MG63 (cell line): ENCODE measurements around the gene TGIF2. TPM values are rescaled to one million over a fixed set of nuclear protein-coding genes. Genes with fewer than 3 reads are reported as not detected.
"Not testable (repeated sequence)": the region's sequence is repeated elsewhere in the genome, so short reads cannot be mapped to it uniquely, and the experiment has no call there.

Source experiments
- DNase-seq: peaks from one replicate; pipeline ENCODE4 v3.0.0-alpha.2; 2020
- H3K27me3 ChIP-seq: fragments of 250-450 bp; sonication (Bioruptor Pico); 2 replicates; pipeline ENCODE4 v1.5.1; 2020; ENCODE audit warnings: mild to moderate bottlenecking, moderate library complexity
- H3K36me3 ChIP-seq: fragments of 250-450 bp; sonication (Bioruptor Pico); 2 replicates; pipeline ENCODE4 v1.5.1; 2020; ENCODE audit warnings: mild to moderate bottlenecking, moderate library complexity
- H3K4me3 ChIP-seq: fragments of 250-450 bp; sonication (Bioruptor Pico); 2 replicates; pipeline ENCODE4 v1.5.1; 2020; ENCODE audit warnings: mild to moderate bottlenecking, moderate library complexity
- H3K9me3 ChIP-seq: fragments of 250-450 bp; sonication (Bioruptor Pico); 2 replicates; pipeline ENCODE4 v1.5.1; 2020; ENCODE audit warnings: mild to moderate bottlenecking, moderate library complexity
- total RNA-seq: library from RNA; depleted of rRNA; stranded (reverse); fragments of >200 nt; shearing (Covaris generic); gene quantifications from 2 replicates; pipeline ENCODE4 v1.2.3, GENCODE V29; 2014; ENCODE audit warnings: low replicate concordance

The TGIF2 gene
- total RNA-seq, 1 experiment from 2014 or later: 16.3 TPM

DNA sequence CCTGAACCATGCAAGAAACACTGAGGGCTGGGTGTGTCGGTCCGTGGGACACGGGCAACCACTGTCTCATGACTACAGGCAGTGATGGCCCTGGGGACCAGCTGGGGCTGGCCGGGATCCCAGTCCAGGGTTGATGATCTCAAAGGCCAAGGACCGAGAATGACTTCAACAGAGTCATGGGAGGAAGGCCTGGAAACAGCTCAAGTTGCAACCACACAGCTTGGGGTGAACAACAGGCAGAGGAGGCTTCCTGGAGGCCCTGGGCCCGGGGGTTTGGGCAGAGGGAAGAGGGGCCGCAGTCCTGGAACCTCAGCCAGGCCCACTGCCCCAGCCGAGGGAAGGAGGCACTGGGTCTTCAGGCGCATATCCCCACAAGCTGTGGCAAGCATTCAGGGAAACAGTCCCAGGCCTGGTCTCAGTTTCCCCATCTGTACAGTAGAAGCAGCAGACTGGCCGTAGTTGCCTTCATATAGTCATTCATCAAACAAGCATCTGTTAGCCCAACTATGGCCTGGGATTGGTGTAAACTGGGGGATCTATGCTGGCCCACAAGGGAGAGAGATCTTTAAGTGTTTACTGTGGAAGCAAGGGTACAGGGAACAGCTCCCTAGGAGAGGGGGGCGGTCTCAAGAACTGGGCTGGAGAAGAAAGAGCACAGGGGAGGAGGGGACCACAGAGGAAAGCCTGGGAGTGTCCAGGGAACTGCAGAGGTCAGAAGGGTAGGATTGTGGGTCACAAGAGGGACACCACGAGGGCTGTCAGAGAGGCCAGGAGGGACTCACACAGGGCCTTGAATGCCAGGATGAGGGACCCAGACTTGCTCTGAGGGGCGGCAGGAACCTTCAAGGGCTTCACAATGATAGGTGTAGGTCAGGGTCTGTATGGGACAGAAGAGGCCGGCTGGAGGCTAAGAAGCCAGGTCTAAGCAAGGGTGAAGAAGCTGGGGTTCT lies 29.9 kb upstream of the TGIF2 start:
- Histone ChIP-seq H3K36me3 (no peaks in the 10 kb centered on the region), H3K27me3 (no peaks in the 10 kb centered on the region), H3K9me3 (no peaks in the 10 kb centered on the region), H3K4me3 (no peak overlapping the region)
- peak; percentile 65 for DNase-seq

DNA sequence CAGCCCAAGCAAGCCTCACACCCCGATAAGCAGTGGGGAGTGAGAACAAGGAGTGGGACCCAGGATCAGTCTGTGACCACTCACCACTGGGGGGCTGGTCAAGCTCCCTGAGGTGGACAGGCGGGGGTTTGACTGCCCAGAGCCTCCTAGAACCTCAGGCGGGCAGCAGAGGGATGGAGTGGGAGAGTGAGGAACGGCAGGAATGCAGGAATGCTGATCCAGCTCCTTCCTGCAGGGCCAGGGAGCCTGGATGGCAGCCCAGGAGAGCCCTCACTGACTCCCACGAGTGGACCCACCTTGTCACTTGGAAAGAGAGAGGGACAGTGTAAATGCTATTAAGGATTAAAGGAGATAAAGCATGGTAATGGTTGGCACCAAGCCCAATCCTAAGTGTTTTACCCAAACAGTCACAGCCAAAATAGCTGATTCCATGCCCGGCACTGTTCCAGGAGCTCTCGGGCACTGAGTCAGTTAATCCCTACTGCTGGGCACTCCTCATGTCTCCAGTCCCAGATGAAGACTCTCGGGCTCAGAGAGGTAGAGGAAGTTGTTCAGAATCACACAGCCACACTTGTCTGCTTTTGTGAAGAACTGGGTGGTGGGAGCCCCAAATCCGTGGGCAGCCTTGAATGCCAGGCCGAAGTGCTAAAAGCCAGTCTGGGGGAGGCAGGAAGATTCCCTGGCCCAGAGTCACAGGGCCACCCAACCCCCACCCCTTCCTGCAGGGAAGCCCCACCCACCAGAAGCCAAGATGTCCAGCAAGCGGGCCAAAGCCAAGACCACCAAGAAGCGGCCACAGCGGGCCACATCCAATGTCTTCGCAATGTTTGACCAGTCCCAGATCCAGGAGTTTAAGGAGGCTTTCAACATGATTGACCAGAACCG lies 29.0 kb upstream of the TGIF2 start:
- Histone ChIP-seq H3K9me3 (no peaks in the 10 kb centered on the region), H3K27me3 (no peaks in the 10 kb centered on the region), H3K36me3 (no peaks in the 10 kb centered on the region), H3K4me3 (no peak overlapping the region)
- DNase-seq: peak; percentile 94

DNA sequence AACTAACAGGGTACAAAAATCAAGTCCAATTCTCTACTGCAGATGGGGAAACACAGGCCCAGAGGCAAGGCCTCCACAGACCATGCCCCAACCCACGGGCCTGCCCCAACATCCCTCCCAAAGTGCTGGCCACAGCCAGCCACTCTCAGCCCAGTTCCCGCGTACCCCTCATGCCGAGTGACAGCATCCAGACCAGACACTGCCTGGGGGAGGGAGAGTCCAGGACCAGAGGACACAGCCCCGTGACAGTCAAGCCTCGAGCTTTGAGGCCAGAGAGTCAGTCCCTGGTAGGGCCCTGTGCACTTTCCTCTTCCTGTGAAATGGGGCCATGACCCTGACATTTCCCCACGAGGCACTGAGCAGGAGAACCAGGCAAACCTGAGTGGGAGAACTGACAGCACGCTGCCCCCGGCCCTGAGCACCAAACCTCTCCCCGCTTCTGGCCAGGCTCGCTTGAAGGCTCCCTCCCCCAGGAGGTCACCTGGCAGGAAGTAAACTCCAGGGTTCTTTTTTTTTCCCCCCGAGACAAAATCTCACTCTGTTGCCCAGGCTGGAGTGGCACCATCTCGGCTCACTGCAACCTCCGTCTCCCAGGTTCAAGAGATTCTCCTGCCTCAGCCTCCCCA lies 27.2 kb upstream of the TGIF2 start:
- no peak for DNase-seq
- Histone ChIP-seq H3K27me3 (no peaks in the 10 kb centered on the region), H3K36me3 (no peaks in the 10 kb centered on the region), H3K4me3 (no peak overlapping the region), H3K9me3 (no peaks in the 10 kb centered on the region)

DNA sequence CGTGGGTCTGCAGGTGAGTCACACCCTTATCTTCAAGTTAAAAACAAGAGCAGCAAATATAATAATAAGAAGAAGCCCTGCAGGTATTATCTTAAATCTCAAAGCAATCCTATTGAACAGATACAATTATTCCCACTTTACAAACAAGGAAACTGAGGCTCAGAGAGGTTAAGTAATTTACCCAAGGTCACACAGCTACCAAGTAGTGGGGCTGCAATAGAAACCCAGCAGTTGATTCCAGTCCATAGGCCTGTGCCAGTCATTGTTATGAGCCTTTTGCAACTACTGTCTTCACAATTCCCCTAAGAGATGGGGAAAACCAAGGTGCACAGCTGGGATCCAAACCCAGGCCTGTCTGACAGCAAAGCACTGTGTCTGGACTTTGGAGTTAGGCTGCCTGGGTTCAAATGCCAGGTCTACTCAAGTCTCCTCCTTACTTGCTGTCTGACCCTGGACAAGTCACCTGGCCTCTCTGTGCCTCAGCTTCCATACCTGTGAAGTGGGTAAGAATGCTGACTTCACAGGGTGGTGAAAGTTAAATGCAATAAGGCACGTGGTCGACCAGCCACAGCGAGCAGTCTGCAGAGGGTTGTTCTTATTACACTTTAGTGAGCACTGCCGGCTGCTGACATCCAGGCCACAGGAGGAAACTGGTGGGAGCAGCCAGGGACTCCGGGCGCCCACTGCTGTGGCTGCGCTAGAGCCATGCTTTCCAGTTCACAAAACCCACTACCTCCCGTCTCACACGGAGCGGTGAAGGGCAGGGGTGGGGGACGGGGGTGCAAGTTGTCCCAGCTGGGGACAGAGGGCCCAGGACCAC lies 26.0 kb upstream of the TGIF2 start:
- Histone ChIP-seq H3K36me3 (no peaks in the 10 kb centered on the region), H3K9me3 (no peaks in the 10 kb centered on the region), H3K27me3 (no peaks in the 10 kb centered on the region), H3K4me3 (no peak overlapping the region)
- DNase-seq: no peak

DNA sequence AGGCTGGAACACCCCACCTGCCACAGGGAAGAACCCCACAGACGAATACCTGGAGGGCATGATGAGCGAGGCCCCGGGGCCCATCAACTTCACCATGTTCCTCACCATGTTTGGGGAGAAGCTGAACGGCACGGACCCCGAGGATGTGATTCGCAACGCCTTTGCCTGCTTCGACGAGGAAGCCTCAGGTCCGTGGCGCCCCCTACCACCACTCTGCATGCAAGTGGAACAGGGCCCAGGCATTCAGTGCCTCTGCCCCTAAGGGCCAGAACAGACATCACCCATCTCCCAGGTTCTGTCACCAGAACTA lies 25.4 kb upstream of the TGIF2 start:
- Histone ChIP-seq H3K9me3 (no peaks in the 10 kb centered on the region), H3K4me3 (no peak overlapping the region), H3K27me3 (no peaks in the 10 kb centered on the region), H3K36me3 (no peaks in the 10 kb centered on the region)
- DNase-seq: no peak

DNA sequence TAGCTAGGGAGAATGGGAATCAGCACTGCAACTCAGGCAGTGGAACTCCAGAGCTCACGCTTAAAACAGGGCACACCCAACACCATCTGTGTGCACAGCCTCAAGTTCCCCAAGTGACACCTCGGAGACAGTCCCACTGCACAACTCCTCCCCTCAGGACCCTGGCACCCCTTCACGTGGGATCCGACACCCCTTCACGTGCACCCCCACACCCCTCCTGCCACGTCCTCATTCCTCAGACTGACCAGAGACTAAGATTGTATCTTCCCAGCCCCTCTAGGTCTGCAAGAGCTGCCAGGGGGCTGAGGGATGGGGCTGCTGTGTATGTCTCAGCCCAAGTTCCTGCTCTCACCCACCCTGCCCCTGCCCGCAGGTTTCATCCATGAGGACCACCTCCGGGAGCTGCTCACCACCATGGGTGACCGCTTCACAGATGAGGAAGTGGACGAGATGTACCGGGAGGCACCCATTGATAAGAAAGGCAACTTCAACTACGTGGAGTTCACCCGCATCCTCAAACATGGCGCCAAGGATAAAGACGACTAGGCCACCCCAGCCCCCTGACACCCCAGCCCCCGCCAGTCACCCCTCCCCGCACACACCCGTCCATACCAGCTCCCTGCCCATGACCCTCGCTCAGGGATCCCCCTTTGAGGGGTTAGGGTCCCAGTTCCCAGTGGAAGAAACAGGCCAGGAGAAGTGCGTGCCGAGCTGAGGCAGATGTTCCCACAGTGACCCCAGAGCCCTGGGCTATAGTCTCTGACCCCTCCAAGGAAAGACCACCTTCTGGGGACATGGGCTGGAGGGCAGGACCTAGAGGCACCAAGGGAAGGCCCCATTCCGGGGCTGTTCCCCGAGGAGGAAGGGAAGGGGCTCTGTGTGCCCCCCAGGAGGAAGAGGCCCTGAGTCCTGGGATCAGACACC lies 24.4 kb upstream of the TGIF2 start:
- no peak for DNase-seq
- Histone ChIP-seq H3K27me3 (no peaks in the 10 kb centered on the region), H3K9me3 (no peaks in the 10 kb centered on the region), H3K4me3 (no peak overlapping the region), H3K36me3 (no peaks in the 10 kb centered on the region)

DNA sequence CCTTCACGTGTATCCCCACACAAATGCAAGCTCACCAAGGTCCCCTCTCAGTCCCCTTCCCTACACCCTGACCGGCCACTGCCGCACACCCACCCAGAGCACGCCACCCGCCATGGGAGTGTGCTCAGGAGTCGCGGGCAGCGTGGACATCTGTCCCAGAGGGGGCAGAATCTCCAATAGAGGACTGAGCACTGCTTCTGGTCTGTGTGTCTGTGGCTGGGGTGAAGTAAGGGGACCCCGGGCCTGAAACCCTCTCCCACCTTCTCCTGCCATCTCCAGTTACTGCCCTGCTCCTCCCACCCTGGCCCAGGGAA lies 23.8 kb upstream of the TGIF2 start:
- H3K27me3 ChIP-seq: no peaks in the 10 kb centered on the region
- H3K9me3 ChIP-seq: no peaks in the 10 kb centered on the region
- no peak overlapping the region for H3K4me3 ChIP-seq
- no peaks in the 10 kb centered on the region for H3K36me3 ChIP-seq
- no peak for DNase-seq

DNA sequence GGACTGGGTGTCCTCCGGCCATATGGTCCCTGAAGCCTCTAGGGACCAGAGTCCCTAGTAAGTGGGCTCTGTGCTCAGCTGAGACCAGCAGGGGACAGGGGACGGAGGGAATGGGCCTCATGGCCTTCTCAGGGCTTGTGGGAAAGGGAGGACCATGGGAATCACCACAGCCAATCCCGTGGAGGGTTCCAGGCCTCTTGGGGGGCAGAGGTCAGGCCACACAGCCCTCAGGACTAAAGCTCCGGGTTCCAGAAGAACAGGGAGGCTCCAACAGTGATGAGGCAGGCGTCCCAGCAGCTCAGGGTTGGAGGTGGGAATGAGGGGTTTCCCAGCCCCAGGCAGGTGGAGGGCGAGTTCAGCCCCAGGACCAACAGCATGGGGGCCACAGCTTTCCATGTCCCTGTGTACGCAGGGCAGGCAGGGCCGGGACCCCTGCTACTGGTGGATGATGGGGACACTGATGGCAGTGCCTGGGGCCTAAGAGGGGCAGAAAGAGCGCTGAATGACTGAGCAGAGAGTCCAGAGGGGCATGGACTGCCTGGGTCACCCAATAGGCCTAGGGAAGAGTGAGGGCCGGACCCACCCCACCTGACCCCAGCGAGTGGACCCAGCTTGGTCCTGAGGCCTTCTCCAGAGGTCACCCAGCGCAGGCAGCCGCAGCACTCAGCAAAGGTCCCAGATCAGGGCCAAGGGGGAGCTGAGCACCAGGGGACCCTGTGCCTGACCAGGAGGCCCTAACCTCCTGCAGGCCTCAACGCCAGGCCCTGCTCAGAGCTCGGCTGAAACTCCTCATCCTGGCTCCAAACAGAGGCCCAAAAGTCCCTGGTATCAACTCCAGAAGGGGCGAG lies 23.2 kb upstream of the TGIF2 start:
- H3K4me3 ChIP-seq: no peak overlapping the region
- no peaks in the 10 kb centered on the region for H3K9me3 ChIP-seq
- no peaks in the 10 kb centered on the region for H3K27me3 ChIP-seq
- no peaks in the 10 kb centered on the region for H3K36me3 ChIP-seq
- no peak for DNase-seq

DNA sequence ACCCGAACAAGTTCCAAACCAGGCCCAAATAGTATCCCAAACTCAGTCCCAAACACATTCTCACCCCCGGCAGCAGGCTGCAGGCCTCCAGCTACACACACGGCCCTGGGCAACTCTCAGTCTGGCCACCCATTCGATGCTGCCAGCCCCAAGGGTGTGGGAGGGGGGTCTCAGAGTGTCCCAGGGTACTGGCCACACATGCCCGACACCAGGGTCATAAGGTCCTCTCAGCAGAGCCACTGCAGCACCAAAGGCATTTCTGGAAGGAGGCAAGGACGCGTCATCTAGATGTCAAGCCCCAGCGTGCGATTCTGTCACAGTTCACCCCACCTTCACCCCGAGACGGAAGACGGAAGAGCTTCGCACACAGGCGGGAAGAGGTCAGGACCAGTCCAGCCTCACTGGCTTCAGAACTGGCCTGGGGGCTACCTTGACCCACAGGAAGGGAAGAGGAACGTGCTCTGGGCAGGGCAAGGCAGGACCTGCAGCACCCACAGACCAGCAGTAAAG lies 22.6 kb upstream of the TGIF2 start:
- Histone ChIP-seq H3K36me3 (no peaks in the 10 kb centered on the region), H3K27me3 (no peaks in the 10 kb centered on the region), H3K9me3 (no peaks in the 10 kb centered on the region), H3K4me3 (no peak overlapping the region)
- DNase-seq: no peak

DNA sequence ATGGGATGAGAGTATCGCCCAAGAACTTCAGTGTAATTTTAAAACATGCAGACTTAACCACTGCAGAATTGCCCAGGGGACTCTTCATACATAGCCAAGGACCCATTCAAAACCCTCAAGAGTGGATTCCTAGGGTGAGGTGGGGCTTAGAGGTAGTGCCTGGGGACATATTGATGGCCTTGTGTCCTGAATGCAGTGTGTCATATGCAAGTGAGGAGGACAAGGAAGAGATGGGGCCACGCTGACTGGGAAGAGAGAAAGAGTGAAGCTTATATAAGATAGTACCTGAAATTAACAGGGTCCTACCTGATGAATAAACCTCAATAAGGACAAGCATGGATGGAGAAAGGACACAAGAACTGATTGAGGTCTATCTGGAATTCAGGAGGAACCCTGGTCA lies 18.1 kb upstream of the TGIF2 start:
- Histone ChIP-seq H3K9me3 (no peaks in the 10 kb centered on the region), H3K36me3 (no peaks in the 10 kb centered on the region), H3K4me3 (no peak overlapping the region), H3K27me3 (no peaks in the 10 kb centered on the region)
- no peak for DNase-seq

DNA sequence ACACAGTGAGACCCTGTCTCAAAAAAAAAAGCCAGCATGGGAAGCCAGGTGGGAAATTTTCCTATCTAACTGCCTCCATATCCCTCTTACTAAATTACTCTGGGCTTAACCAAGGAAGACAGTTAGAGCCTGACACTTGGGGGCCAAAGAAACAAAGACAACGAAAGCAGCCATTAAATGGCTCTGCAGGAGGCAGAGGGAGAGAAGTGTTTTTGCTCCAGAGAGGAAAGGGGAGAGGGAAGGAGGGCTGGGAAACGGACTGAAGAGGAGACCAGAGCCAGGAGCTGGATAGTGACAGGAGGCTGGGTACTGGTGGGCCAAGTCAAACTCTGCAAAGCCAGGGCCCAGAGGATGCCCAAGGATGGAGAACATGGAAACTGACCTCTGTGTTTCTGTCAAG lies 10.7 kb upstream of the TGIF2 start:
- no peak overlapping the region for H3K4me3 ChIP-seq
- no peaks in the 10 kb centered on the region for H3K27me3 ChIP-seq
- peaks cover 8% of the 10 kb centered on the region; the same call in 1 of the 2 replicates for H3K9me3 ChIP-seq
- no peak for DNase-seq
- H3K36me3 ChIP-seq: no peaks in the 10 kb centered on the region

DNA sequence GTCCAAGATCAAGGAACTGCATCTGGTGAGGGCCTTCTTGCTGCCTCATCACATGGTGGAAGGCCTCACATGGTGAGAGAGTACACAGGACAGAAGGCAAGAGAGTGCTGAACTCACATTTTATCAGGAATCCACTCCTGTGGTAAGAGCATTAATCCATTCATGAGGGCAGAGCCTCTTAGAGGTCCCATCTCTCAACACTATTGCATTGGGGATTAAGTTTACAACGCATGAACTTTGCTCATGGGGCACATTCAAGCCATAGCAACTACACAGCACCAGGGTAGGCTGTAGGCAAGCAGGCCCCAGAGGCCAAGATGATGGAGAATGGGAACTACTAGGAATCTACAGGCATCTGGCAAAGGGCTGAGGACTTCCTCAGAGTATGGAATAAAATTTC lies 10.0 kb upstream of the TGIF2 start:
- DNase-seq: no peak
- H3K36me3 ChIP-seq: no peaks in the 10 kb centered on the region
- peaks cover 8% of the 10 kb centered on the region; the same call in 1 of the 2 replicates for H3K9me3 ChIP-seq
- H3K4me3 ChIP-seq: no peak overlapping the region
- no peaks in the 10 kb centered on the region for H3K27me3 ChIP-seq

DNA sequence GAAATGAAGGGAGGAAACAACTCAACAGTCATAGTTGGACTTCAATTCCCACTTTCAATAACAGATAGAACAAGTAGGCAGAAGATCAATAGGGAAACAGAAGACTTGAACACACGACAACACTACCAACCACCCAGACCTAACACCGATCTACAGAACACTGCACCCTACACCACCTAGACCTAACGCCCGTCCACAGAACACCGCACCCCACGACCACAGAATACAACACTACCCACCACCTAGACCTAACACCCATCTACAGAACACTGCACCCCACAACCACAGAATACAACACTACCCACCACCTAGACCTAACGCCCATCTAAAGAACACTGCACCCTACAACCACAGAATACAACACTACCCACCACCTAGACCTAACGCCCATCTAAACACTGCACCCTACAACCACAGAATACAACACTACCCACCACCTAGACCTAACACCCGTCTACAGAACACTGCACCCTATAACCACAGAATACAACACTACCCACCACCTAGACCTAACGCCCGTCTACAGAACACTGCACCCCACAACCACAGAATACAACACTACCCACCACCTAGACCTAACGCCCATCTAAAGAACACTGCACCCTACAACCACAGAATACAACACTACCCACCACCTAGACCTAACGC lies 9.2 kb upstream of the TGIF2 start:
- not testable (repeated sequence) for H3K36me3 ChIP-seq, H3K9me3 ChIP-seq, DNase-seq, H3K4me3 ChIP-seq, H3K27me3 ChIP-seq

DNA sequence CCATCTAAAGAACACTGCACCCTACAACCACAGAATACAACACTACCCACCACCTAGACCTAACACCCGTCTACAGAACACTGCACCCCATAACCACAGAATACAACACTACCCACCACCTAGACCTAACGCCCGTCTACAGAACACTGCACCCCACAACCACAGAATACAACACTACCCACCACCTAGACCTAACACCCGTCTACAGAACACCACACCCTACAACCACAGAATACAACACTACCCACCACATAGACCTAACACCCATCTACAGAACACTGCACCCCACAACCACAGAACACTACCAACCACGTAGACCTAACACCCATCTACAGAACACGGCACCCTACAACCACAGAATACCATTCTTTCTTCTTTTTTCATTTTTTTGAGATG lies 8.7 kb upstream of the TGIF2 start:
- not testable (repeated sequence) for H3K4me3 ChIP-seq, DNase-seq, H3K9me3 ChIP-seq, H3K36me3 ChIP-seq, H3K27me3 ChIP-seq
